Measurements from ENCODE around the gene KRTAP12-2.
"Not testable (repeated sequence)": the region's sequence is repeated elsewhere in the genome, so short reads cannot be mapped to it uniquely, and the experiment has no call there.

KRTAP12-2 gene

GRCh38 chr21:44702111-44702972, 35.6 kb upstream of the KRTAP12-2 start:
- DNase-seq (ENCODE audit: low read depth), result no peak

GRCh38 chr21:44701541-44701940, 34.8 kb upstream of the KRTAP12-2 start:
- no peak for DNase-seq (ENCODE audit: low read depth)

- no peak for DNase-seq (ENCODE audit: low read depth)
Observed at GRCh38 chr21:44701023-44701400, 34.3 kb upstream of the KRTAP12-2 start.

- no peak for DNase-seq (ENCODE audit: low read depth)
Observed at GRCh38 chr21:44700101-44701022, 33.6 kb upstream of the KRTAP12-2 start.

GRCh38 chr21:44699502-44700001, 32.8 kb upstream of the KRTAP12-2 start:
- no peak for DNase-seq (ENCODE audit: low read depth)

GRCh38 chr21:44697811-44698734, 31.3 kb upstream of the KRTAP12-2 start:
- DNase-seq (ENCODE audit: low read depth), result no peak

- DNase-seq (ENCODE audit: low read depth), result not testable (repeated sequence)
Observed at GRCh38 chr21:44697172-44697810, 30.6 kb upstream of the KRTAP12-2 start, which contains the start of gene KRTAP10-12. Gene KRTAP10-12, plus strand, starts transcription at chr21:44697172. Its CDS starts 30 bp downstream, at chr21:44697202.

GRCh38 chr21:44696572-44696971, 29.8 kb upstream of the KRTAP12-2 start:
- no peak for DNase-seq (ENCODE audit: low read depth)

- no peak for DNase-seq (ENCODE audit: low read depth)
Observed at GRCh38 chr21:44695641-44696040, 28.9 kb upstream of the KRTAP12-2 start.

GRCh38 chr21:44695184-44695583, 28.5 kb upstream of the KRTAP12-2 start:
- no peak for DNase-seq (ENCODE audit: low read depth)

GRCh38 chr21:44694776-44695175, 28.0 kb upstream of the KRTAP12-2 start:
- DNase-seq (ENCODE audit: low read depth), result no peak

- DNase-seq (ENCODE audit: low read depth), result no peak
Observed at GRCh38 chr21:44692798-44693512, 26.2 kb upstream of the KRTAP12-2 start.

GRCh38 chr21:44691686-44692085, 25.0 kb upstream of the KRTAP12-2 start:
- DNase-seq (ENCODE audit: low read depth), result no peak

- DNase-seq (ENCODE audit: low read depth), result not testable (repeated sequence)
Observed at GRCh38 chr21:44689740-44690139, 23.0 kb upstream of the KRTAP12-2 start.

GRCh38 chr21:44687671-44688070, 20.9 kb upstream of the KRTAP12-2 start:
- no peak for DNase-seq (ENCODE audit: low read depth)

GRCh38 chr21:44686843-44687561, 20.3 kb upstream of the KRTAP12-2 start:
- DNase-seq (ENCODE audit: low read depth), result no peak

GRCh38 chr21:44686000-44686781, 19.5 kb upstream of the KRTAP12-2 start:
- DNase-seq (ENCODE audit: low read depth), result no peak

- not testable (repeated sequence) for DNase-seq (ENCODE audit: low read depth)
Observed at GRCh38 chr21:44685050-44685449, 18.3 kb upstream of the KRTAP12-2 start.

GRCh38 chr21:44684483-44684882, 17.8 kb upstream of the KRTAP12-2 start:
- no peak for DNase-seq (ENCODE audit: low read depth)
